HG03575 (cell line): ENCODE data around the gene SP140.

Experiments used
- ATAC-seq: cut with Tn5 transposase; IDR thresholded peaks from one replicate; pipeline ENCODE4 v1.9.1; 2021; ENCODE audit not compliant: unreplicated experiment, insufficient number of reproducible peaks, low FRiP score; ENCODE audit errors: extremely low read depth

The SP140 gene

DNA sequence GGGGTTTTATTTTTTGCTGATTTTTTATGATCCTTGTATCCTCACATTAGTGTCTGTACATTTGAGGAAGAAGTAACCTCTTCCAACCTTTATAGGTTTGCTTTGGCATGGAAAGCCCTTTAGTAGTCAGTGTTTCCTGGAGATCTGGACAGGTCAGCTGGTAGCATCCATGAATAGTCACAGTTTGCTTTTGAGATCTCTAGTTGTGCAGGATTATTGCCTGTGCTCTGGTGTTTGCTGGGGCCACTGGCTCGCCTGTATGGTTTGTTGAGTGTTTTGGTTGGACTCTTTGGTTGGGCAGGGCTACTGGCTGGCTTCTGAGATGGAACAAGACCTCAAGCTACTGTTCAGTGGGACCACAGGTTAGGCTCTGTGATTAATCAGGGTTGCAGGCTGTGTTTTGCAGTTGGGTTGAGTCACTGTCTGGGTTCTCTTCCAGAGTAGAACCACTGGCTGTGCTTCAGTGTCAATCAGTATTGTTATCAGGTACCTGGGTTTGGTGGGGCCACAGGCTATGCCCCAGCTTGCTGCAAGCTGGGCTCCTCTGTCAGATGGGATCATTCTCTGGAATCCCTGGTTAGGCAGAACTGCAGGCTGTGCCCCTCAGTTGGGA lies 121.5 kb downstream of the SP140 start:
- no peak for ATAC-seq

GRCh38 chr2:230347659-230348305 lies 122.2 kb downstream of the SP140 start:
- ATAC-seq = no peak

- ATAC-seq = no peak
Observed at GRCh38 chr2:230348787-230349186, 123.3 kb downstream of the SP140 start.

GRCh38 chr2:230356084-230356483 lies 130.5 kb downstream of the SP140 start:
- ATAC-seq = no peak

DNA sequence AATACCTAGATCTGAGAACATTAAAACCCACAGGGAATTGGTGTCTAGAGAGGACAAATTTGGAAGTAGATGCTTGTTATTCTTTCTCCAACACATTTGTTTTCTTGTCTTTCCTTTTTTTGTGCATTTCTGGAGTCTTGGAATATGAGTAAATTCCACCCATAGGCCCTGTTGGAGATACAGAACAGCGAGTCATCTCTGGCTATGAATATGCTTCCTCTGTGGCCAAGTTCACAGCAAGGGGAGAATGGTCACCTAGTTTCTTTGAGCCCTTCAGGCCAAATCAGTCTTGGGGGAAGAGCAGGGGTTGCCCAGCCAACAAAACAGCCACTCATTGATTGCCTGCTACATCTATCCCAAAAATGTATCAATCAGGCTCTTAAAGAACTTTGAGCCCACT lies 132.8 kb downstream of the SP140 start:
- ATAC-seq = no peak

- ATAC-seq = no peak
Observed at GRCh38 chr2:230360028-230360427, 134.5 kb downstream of the SP140 start.

- ATAC-seq = no peak
Observed at GRCh38 chr2:230362030-230362691, 136.6 kb downstream of the SP140 start.
